NCI-H2227 (cell line): ENCODE results near the gene EEPD1.

Source experiments
- DNase-seq: peaks from one replicate; lab custom pipeline; 2025; ENCODE audit not compliant: unreplicated experiment; lab: John Stamatoyannopoulos, UW

The EEPD1 gene

GRCh38 chr7:36278620-36279172, 125.6 kb downstream of the EEPD1 start:
- no peak for DNase-seq

GRCh38 chr7:36279200-36279925, 126.3 kb downstream of the EEPD1 start:
- no peak for DNase-seq

- no peak for DNase-seq
Measured at GRCh38 chr7:36279926-36280315, 126.9 kb downstream of the EEPD1 start.

- peak; percentile 41 for DNase-seq
Measured at GRCh38 chr7:36280840-36281812, 128.1 kb downstream of the EEPD1 start.

GRCh38 chr7:36281945-36282717, 129.1 kb downstream of the EEPD1 start:
- DNase-seq, result no peak

GRCh38 chr7:36283181-36283580, 130.1 kb downstream of the EEPD1 start:
- no peak for DNase-seq

- no peak for DNase-seq
Measured at GRCh38 chr7:36283711-36284130, 130.7 kb downstream of the EEPD1 start.

- DNase-seq, result no peak
Measured at GRCh38 chr7:36284456-36285090, 131.5 kb downstream of the EEPD1 start.

- no peak for DNase-seq
Measured at GRCh38 chr7:36285276-36285675, 132.2 kb downstream of the EEPD1 start.

GRCh38 chr7:36286226-36286625, 133.2 kb downstream of the EEPD1 start:
- no peak for DNase-seq

GRCh38 chr7:36286688-36287087, 133.6 kb downstream of the EEPD1 start:
- no peak for DNase-seq

- DNase-seq, result no peak
Measured at GRCh38 chr7:36287371-36288241, 134.6 kb downstream of the EEPD1 start.

GRCh38 chr7:36288501-36288900, 135.4 kb downstream of the EEPD1 start:
- DNase-seq, result no peak

- DNase-seq, result no peak
Measured at GRCh38 chr7:36289833-36290661, 137.0 kb downstream of the EEPD1 start.

- peak; percentile 87 for DNase-seq
Measured at GRCh38 chr7:36291387-36292316, 138.6 kb downstream of the EEPD1 start.

- DNase-seq, result no peak
Measured at GRCh38 chr7:36295090-36295489, 142.0 kb downstream of the EEPD1 start.

GRCh38 chr7:36296284-36296683, 143.2 kb downstream of the EEPD1 start:
- no peak for DNase-seq
